Endothelial cell of coronary artery (primary cell): ENCODE measurements around the gene STX4. TPM values are rescaled to one million over a fixed set of nuclear protein-coding genes. Genes with fewer than 3 reads are reported as not detected.

Experiments used
- total RNA-seq: library from RNA; depleted of rRNA; stranded (reverse); fragments of >200 nt; gene quantifications from 2 replicates; pipeline ENCODE4 v1.2.3, GENCODE V29; 2014

Gene STX4, protein sequence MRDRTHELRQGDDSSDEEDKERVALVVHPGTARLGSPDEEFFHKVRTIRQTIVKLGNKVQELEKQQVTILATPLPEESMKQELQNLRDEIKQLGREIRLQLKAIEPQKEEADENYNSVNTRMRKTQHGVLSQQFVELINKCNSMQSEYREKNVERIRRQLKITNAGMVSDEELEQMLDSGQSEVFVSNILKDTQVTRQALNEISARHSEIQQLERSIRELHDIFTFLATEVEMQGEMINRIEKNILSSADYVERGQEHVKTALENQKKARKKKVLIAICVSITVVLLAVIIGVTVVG
- total RNA-seq: 28.2 and 30.4 TPM in 2 replicates

DNA sequence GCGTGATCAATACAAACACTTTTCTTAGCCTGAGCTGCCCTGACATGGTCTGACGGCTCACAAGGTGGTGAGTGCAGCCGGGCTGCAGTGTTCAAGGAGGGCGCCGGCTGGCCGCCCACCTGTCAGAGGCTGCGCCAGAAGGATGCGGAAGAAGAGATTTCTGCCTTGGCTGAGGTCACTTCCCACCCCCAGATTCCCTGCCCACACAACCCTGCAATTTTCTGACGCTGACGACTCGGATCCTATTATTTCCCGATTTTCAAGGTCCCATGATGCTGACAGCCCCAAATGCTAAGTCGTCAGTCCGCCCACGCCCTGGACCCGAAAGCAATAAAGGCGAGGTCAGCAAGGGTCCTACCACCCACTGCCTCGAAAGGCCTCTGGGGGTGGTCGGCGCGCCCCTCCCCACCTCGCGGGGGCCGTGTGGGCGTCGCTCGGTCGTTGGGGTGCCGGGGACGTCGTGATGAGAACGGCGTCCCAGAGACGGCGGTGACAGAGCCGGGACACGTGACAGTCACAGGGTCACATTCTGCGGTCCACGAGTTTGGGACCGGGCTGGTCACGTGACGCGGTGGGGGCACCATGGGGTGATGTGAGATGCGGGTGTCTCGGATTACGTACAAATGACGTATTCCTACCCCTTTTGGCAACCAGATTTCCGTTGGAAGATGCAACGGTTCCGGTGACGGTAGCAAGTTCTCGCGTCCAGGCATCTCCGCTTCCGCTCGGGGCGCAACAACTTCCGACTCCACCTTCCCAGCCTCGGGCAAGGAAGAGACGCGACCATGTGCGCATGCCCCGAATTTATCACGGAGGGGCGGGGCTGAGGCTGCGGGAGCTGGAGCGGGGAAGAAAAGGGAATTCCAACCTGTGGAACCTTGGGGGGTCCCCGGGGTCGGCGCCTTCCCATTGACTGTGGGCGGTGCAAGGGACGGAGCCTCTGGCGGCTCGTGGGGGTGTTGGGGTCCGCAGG is at the start of gene STX4:
TSS of gene STX4 (plus strand) at position 823 of the 973 bp plus-strand sequence. CDS start 248 bp downstream, outside the sequence.

DNA sequence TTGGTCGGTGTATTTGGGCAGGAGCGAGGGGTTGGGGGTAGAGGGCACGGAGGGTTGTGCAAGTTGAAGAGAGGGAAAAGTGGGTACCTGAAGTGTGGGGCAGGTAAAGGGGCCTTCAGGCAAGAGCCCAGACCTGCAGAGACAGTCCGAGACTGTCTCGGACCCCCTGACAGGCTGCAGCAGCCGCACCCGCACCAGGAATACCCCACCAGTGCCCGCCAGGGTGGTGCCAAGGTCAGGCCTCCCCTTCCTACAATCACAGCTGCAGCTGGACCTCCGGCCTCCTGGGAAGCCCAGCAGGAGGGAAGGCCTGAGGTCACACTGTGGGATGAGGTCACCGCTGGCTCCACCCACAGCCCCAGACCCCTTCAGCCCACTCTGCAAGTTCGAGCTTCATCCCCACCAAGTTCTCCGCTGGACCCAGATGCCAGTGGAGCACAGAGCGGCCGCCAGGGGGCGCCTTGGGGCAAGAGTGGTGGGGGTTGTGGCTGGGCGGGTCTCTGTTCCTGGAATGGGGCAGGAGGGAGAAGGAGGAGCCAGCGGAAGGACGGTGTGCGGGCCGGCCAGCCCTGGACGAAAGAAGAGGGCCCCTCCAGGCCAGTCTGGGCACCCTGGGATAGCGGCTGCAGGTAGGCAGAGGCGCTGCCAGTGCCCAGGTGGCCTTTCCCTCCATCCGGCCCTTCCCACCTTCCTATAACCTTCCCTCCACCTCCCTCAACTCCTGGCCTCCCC is 48.5 kb upstream of the STX4 start, which contains the start of gene HSD3B7:
TSS of gene HSD3B7 (plus strand) at position 539 of the 732 bp plus-strand sequence. CDS start 452 bp downstream, outside the sequence.

DNA sequence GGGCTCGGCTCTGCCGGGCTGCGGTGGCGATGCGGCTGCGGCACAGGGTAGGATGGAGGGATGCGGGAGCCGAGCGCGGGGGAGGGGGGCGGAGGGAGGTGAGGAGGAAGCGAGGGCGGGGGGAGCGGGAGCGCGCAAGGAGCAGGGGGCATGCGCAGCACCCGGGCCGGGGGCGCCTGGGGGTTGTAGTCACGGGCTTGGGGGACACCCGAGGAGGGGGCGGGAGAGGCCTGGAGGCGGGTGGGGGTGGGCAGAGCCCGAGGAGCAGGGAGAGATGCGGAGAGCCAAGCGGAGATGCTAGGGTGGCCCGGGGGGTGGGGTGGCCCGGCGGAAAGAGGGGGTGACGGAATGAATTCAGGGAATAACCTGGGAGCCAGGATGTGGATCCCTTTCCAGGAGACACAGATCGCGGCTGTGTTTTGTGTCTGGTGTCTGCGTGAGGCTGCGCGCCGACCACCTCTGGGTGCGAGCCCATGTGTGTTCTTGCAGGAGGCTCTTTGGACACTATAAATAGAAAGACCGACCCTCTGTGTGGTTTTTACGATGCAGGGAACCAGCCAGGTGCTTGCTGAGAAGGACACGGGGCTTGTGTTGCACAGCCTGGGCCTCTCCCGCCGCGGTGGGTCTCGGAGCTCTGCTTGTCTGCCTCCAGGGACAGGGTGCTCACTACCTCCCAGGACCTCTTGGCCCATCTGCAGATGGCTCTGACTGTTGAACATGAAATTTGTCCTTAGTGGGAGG is 22.6 kb upstream of the STX4 start, which contains the start of gene STX1B:
TSS of gene STX1B (minus strand) at position 54 of the 741 bp plus-strand sequence. CDS start 242 bp downstream, outside the sequence.

DNA sequence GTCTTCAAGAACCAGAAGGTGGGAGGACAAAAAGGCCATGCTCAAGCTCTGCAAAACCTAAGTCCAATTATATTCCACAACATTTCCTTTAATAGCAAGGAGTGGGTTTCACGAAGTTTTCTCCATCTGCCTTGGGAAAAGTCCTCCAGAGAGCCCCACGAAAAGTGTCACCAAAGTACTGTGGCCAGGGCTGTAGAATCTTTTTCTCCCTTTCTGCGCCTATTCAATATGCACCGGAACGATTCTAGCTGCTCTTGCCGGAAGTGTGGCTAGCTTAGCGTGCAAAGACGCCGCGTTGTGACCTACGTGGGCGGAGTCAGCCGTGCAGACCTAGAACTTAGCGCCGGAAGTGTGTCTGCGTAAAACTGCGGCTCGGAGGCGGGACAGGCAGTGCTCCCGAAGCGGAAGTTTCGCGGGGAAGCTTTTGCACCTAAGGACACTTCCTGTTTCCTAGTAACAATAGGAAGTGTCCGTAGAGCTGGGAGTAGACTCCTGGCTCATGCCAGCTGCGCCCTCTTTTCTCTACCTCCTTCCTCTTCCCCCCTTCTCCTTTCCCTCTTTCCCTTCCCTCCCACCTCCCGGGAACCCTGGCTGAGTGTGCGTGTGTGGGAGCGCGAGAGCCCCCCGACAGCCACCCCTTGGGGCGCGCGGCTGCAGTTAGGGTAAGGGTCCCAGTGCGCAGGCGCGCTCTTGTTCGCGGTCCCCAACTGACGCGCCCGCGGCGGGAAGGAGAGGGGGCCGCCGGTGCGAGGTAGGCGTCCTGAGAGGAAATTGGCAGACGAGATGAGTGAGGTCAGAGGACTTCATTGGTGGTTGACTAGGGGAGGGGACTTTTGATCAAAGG is 40.8 kb downstream of the STX4 start, which contains the start of the genes ZNF646 and ZNF668:
TSS of gene ZNF646 (plus strand) at position 453 of the 844 bp plus-strand sequence. CDS start 1,903 bp downstream, outside the sequence.
TSS of gene ZNF668 (minus strand) at position 271 of the 844 bp plus-strand sequence. CDS start 9,781 bp downstream, outside the sequence.

DNA sequence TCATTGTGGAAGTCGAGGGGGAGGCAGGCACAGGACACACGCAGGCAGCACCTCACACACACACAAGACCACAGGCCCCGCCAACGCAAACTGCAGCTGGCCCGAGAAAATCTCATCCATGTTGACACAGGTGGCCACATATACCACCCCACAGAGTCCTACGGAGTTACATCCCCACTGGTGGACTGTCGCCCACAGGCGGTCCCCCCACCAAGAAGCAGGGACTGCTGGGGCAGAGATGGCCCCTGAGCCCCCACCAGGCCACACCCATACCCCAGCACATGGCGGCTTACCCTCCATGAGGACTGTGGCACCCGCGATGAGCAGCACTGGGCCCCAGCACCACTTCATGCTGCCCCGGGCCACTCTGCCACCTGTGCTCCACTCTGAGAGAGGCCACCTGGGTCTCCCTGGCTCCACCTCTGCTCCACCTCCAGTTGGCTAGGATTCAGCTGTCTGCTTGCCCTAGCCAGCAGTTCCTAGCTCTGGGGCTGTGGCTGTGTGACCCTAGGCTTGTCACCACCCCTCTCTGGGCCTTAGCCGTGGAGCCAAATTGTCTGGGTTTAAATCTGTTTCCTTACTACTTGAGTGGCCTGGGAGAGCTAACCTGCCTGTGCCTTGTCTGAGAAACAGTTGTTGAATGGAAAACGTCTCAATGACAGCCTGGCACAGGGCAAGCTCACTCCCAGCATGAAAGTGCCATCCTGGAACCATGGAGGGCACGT is 55.3 kb downstream of the STX4 start, which contains the start of gene PRSS53:
TSS of gene PRSS53 (minus strand) at position 485 of the 725 bp plus-strand sequence. CDS start at position 351, 134 bp downstream.

Other genes with a start within 250 kb of the STX4 start
- 6.2 and 8.4 TPM in 2 replicates for gene ZNF629, start 246.4 kb upstream of the STX4 start, total RNA-seq
- gene BCL7C, start 139.5 kb upstream of the STX4 start, total RNA-seq: 19.8 and 26.7 TPM in 2 replicates
- 0.09 TPM in 2 replicates for gene CTF1, start 136.9 kb upstream of the STX4 start, total RNA-seq
- 21.0 and 21.5 TPM in 2 replicates for gene FBXL19, start 110.0 kb upstream of the STX4 start, total RNA-seq
- 12.0 and 13.3 TPM in 2 replicates for gene ORAI3, start 84.5 kb upstream of the STX4 start, total RNA-seq
- 2.2 and 2.6 TPM in 2 replicates for gene SETD1A, start 75.8 kb upstream of the STX4 start, total RNA-seq
- gene HSD3B7, start 48.4 kb upstream of the STX4 start, total RNA-seq: 4.1 and 7.4 TPM in 2 replicates
- under 0.01 TPM in 2 replicates for gene STX1B, start 22.9 kb upstream of the STX4 start, total RNA-seq
- 7.3 and 7.6 TPM in 2 replicates for gene ZNF668, start 40.7 kb downstream of the STX4 start, total RNA-seq
- 9.1 and 14.4 TPM in 2 replicates for gene ZNF646, start 40.9 kb downstream of the STX4 start, total RNA-seq
- gene PRSS53, start 55.4 kb downstream of the STX4 start, total RNA-seq: 0.45 and 1.8 TPM in 2 replicates
- gene VKORC1, start 61.2 kb downstream of the STX4 start, total RNA-seq: 58.1 and 74.6 TPM in 2 replicates
- 15.0 and 18.7 TPM in 2 replicates for gene BCKDK, start 74.8 kb downstream of the STX4 start, total RNA-seq
- 32.3 and 36.2 TPM in 2 replicates for gene KAT8, start 84.1 kb downstream of the STX4 start, total RNA-seq
- gene PRSS8, start 102.2 kb downstream of the STX4 start, total RNA-seq: not detected in 2 replicates
- 0.09 and 0.27 TPM in 2 replicates for gene PRSS36, start 116.5 kb downstream of the STX4 start, total RNA-seq
- 39.0 and 44.7 TPM in 2 replicates for gene FUS, start 146.6 kb downstream of the STX4 start, total RNA-seq
- 43.1 and 63.2 TPM in 2 replicates for gene PYCARD, start 169.2 kb downstream of the STX4 start, total RNA-seq
- not detected in 2 replicates for gene TRIM72, start 180.6 kb downstream of the STX4 start, total RNA-seq
- not detected in 2 replicates for gene PYDC1, start 183.6 kb downstream of the STX4 start, total RNA-seq
- under 0.01 TPM in 1 of 2 replicates, not detected in the other for gene ITGAM, start 226.4 kb downstream of the STX4 start, total RNA-seq